DMS153 treated with DMSO at 0.1 percent for 48 hours (cell line): ENCODE results near the gene TMED10.
"Not testable (repeated sequence)": the region's sequence is repeated elsewhere in the genome, so short reads cannot be mapped to it uniquely, and the experiment has no call there.

Experiments used
- DNase-seq: peaks from one replicate; lab custom pipeline; 2025; ENCODE audit not compliant: unreplicated experiment; lab: John Stamatoyannopoulos, UW

Gene TMED10

GRCh38 chr14:75163677-75164076 lies 12.7 kb downstream of the TMED10 start:
- DNase-seq, result no peak

GRCh38 chr14:75162631-75163030 lies 13.8 kb downstream of the TMED10 start:
- no peak for DNase-seq

DNA sequence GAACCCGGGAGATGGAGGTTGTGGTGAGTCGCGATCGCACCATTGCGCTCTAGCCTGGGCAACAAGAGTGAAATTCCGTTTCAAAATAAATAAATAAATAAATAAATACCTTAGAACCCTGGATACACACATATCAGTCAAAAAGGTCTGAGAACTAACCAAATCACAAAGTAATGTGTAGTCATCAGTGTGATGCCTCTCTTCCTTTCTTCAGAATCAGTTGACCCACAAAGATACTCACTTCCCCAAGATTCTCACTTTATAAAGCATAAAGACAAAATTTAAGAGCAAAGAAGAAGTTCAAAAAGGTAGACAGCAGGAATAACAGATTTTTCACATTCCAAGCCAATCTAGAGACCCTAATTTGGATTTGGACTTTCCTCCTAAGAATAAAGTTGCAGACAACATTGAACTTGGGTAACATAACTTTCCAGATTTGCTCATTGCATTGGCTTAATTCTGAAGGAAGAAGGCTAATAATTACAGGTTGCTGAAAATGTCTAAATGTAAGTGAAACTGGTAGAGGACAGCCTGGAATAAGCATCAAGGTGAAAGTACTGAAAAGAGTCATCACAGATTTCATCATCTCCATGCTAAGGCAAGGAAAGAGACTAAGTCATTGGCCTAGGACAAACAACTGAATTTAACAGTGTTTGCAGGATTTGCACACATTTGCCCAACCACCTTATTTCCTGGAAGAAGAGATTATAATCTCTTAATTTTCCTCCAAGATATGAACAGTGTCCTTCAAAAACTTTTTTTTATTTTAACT lies 17.4 kb downstream of the TMED10 start:
- DNase-seq, result no peak

GRCh38 chr14:75156901-75157300 lies 19.5 kb downstream of the TMED10 start:
- DNase-seq, result no peak

DNA sequence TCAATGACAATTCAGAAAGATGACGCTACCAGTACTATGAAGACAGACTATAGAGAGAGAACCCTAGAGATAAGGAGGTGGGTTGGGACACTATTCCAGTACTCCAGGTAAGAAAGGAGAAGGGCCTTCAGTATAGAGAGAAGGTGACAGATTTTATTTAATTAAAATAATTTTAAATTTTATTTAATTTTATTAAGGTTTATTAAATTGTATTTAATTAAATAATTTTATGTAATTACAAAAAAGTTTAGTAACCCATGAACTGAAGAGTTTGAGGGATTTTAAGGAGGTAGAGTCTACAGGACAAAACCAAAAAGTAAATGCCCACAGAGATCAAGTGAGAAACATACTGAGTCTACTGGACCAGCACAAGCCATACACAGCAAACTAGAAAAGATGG lies 20.3 kb downstream of the TMED10 start:
- DNase-seq, result no peak

DNA sequence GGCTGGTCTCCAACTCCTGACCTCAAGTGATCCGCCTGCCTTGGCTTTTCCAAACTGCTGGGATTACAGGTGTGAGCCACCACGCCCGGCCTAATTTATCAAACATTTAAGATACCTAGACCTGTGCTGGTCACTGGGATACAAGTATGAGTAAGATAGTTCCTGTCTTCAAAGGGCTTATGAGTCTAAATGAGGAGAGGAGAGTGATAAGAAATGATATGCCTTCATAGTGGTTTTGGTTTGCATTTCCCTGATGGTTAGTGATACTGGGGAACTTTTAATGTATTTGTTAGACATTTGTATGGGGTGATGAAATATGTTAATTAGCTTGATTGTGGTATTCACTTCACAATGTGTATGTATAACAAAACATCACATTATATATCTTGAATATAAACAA lies 21.2 kb downstream of the TMED10 start:
- no peak for DNase-seq

GRCh38 chr14:75153295-75153694 lies 23.1 kb downstream of the TMED10 start:
- no peak for DNase-seq

DNA sequence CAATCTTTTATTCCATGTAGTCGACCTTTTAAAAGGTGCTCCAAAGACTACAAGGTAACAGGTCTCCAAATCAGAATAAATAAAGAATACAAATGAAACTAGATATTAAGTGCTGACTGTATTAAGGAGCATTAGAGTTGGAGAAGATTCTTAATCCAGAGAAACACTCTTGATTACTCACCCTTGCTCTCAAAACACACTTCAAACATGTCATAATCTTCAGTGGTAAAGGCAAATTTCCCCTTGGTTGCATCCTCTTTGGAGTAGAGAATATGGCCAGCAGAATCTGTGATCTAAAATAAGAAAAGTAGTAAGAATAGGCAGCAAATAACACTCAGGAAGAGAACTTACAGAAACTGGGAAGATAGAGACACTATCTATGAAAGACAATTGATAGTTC lies 24.6 kb downstream of the TMED10 start:
- no peak for DNase-seq

GRCh38 chr14:75150637-75151036 lies 25.8 kb downstream of the TMED10 start:
- not testable (repeated sequence) for DNase-seq

DNA sequence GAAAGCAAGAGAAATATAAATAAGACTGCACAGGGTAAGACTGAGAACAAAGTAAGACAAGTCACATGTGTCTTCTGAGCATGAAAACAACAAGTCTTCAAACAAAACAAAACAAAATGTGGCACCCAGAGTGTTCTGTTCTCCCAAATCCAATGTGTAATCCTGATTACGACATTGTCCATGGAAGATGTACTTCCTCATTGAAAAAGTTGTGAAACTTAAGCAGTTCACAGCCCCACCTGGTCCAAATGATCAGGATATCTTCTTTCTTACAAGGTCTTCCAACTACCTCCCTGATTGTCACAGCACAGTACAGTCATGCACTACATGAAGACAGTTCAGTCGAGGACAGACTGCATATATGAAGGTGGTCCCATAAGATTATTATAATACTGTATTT lies 26.3 kb downstream of the TMED10 start:
- DNase-seq, result no peak

DNA sequence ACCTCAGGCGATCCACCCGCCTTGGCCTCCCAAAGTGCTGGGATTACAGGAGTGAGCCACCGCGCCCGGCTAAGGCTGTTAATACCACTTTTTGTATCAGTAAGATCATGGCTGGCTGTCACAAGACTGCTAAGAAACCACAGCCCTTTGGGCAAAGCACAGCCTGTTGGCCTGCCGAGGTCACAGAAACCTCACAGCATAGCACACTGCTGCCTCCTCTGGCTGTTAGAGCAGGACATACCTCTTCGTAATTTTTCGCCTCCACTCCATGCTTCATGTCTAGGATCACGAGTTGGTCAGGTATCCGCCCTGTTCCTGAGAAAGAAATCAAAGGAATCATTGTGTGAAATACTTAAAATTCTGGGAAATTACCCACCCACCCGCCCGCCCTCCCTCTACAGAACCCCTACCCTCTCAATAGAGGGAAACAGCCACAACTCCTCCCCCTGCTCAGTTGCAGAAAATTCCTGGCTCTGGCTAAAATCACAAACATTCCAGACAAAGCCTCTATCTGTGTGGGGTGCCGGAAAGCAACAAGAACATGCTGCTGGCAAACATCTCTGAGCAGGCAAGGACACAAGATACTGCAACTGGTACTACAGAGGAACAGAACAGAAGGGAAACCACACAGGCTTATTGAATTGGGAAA lies 28.9 kb downstream of the TMED10 start:
- DNase-seq, result no peak

DNA sequence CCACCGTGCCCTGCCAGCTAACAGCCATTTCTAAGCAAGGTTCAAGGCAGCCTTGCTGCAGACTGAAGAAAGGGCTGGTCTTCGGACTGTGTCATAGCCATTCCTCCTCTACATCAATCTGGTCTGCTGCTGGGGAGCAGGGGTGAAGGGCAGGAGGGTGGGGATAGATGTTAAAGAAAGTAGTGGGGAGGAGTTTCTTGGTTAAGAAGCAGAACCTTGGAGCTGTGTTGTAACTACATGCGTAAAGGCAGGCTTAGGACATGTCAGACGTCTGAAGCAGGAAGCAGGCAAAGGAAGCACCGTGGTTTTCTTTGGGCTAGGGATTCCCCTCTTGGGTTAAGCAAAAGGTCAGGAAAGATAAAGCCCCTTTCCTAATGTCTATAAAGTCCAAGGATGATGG lies 31.5 kb downstream of the TMED10 start:
- no peak for DNase-seq

GRCh38 chr14:75143761-75144527 lies 32.5 kb downstream of the TMED10 start:
- no peak for DNase-seq

DNA sequence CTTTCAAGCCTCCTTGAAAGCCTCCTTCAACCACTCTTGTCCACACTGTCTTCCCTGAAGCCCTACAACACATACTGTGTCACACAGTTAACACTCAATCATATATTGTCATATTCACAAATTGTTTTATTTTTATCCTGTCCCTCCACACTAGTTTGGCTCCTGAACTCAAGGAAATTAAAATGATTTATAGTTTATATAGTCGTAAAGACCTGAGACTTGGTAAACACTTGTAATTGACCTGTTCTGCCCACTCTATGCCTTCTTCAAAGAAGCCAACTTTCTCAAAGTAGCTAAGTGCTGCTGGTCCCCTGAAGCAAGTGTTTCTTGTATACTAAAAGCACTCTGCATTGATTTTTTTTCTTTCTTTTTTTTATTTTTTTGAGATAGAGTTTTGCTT lies 33.9 kb downstream of the TMED10 start:
- no peak for DNase-seq

- DNase-seq, result no peak
Observed at GRCh38 chr14:75141967-75142366, 34.4 kb downstream of the TMED10 start.

GRCh38 chr14:75141062-75141461 lies 35.4 kb downstream of the TMED10 start:
- no peak for DNase-seq

- DNase-seq, result no peak
Observed at GRCh38 chr14:75140620-75141019, 35.8 kb downstream of the TMED10 start.

DNA sequence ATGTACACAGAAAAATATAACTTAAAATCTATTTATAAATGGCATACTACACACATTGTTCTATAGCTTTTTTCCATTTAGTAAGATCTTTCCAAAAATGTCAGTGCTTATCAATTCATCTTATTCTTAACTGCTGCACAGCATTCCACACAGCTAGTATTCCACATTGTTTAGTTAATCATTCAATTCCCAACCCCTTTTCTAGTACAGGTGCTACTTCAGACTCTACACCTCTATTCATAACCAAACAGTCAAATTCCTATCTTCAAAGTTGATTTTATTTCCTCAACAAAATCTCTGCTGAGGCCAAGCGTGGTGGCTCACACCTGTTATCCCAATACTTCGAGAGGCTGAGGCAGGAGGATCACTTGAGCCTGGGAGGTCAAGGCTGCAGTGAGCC lies 37.2 kb downstream of the TMED10 start:
- no peak for DNase-seq

DNA sequence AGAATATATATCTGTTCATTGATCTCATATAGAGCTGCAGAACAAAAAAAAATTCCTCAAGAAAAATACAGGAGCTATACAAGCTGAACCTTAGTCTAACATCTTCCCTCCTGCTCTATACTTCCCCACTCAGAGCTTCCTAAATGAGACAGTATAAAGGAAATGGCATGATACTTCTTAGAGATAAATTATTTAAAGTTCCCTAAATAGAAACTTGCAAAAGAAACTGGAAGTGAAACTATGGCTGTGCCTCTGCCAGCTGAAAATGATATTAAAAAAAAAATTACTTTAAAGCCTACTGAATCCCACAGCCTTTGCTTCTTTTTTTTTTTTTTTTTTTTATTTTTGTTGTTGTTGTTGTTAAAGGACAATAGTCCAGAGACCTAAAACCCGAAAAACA lies 37.9 kb downstream of the TMED10 start:
- no peak for DNase-seq

DNA sequence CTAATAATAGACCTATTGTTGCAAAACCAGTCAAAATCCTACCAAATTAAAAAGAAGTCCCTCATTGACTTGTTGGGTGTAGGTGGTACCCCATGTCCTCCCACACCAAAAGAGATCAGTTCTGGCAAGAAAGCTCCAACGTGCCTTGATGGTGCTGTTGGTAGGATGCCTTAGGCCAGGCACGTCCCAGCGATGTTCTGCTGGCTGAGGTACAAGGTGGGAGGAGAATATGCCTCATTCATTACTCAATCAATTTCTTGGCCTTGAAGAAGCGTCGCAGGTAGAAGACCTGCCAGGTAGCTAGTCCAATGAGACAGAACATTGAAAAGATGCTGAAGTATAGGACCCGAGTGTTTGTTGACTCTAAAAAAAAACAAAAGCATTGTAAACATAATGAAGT lies 41.8 kb downstream of the TMED10 start:
- DNase-seq, result no peak

- no peak for DNase-seq
Observed at GRCh38 chr14:75133597-75133996, 42.8 kb downstream of the TMED10 start.
